PC-9 (cell line): Measurements from ENCODE around the gene LACRT. TPM values are rescaled to one million over a fixed set of nuclear protein-coding genes. Genes with fewer than 3 reads are reported as not detected.

ENCODE experiments used
- BruUV-seq: library from RNA; stranded (reverse); fragments of 400-500 nt; replicated peaks from 2 replicates; lab custom pipeline; 2021; lab: Mats Ljungman, UMichigan
- CTCF ChIA-PET: fragments of 300-600 bp; sonication (Branson Sonifier 250); formaldehyde crosslinking; loops from one replicate; lab custom pipeline; 2022; ENCODE audit warnings: antibody characterized with exemption; lab: Charles Lee
- POLR2A ChIA-PET: fragments of 300-600 bp; sonication (Branson Sonifier 250); formaldehyde crosslinking; loops from one replicate; lab custom pipeline; 2022; ENCODE audit warnings: antibody characterized with exemption; ENCODE audit not compliant: unreplicated experiment; lab: Charles Lee
- DNase-seq, 2 experiments: peaks; one replicate each; pipeline versions ENCODE4 v3.0.0 to v3.0.0-alpha.2; 2015 to 2022; ENCODE audit warnings: mixed read lengths in 1 of 2
- H2AFZ ChIP-seq: fragments of 200-600 bp; sonication (generic); 2 replicates; pipeline ENCODE4 v1.8.1; 2017; ENCODE audit warnings: antibody characterized with exemption
- H3F3A ChIP-seq: fragments of 200-600 bp; sonication (generic); 2 replicates; pipeline ENCODE4 v1.8.1; 2017; ENCODE audit warnings: antibody characterized with exemption, mild to moderate bottlenecking, low read depth; ENCODE audit not compliant: insufficient read depth
- H3K27ac ChIP-seq: fragments of 200-600 bp; sonication (generic); 2 replicates; pipeline ENCODE4 v1.6.1; 2016; ENCODE audit warnings: mixed run types
- H3K27me3 ChIP-seq: fragments of 200-600 bp; sonication (generic); 2 replicates; pipeline ENCODE4 v1.6.1; 2016; ENCODE audit warnings: low read depth, mixed run types; ENCODE audit not compliant: insufficient read depth
- H3K36me3 ChIP-seq: fragments of 200-600 bp; sonication (generic); 2 replicates; pipeline ENCODE4 v1.6.1; 2016; ENCODE audit warnings: low read depth, mixed run types
- H3K4me1 ChIP-seq: fragments of 200-600 bp; sonication (generic); replicated peaks from 2 replicates; pipeline ENCODE4 v1.6.1; 2016; ENCODE audit warnings: mixed run types; ENCODE audit not compliant: insufficient read depth
- H3K4me2 ChIP-seq: fragments of 200-600 bp; sonication (generic); 2 replicates; pipeline ENCODE4 v1.6.1; 2017; ENCODE audit warnings: mixed run types
- H3K4me3 ChIP-seq: fragments of 200-600 bp; sonication (generic); 2 replicates; pipeline ENCODE4 v1.6.1; 2016; ENCODE audit warnings: mixed run types
- H3K79me2 ChIP-seq: fragments of 200-600 bp; sonication (generic); 2 replicates; pipeline ENCODE4 v1.6.1; 2017; ENCODE audit warnings: low read depth, mixed run types
- H3K9me2 ChIP-seq: fragments of 200-600 bp; sonication (generic); 2 replicates; pipeline ENCODE4 v1.8.1; 2017; ENCODE audit warnings: mild to moderate bottlenecking; ENCODE audit not compliant: insufficient read depth
- H3K9me3 ChIP-seq: fragments of 200-600 bp; sonication (generic); 2 replicates; pipeline ENCODE4 v1.8.1; 2016; ENCODE audit warnings: low read depth; ENCODE audit not compliant: insufficient read depth
- H4K20me1 ChIP-seq: fragments of 200-600 bp; sonication (generic); 2 replicates; pipeline ENCODE4 v1.8.1; 2017; ENCODE audit not compliant: insufficient read depth
- CTCF ChIP-seq: fragments of 200-600 bp; sonication (generic); conservative IDR thresholded peaks from 2 replicates; pipeline ENCODE4 v1.6.1; 2017; ENCODE audit warnings: mixed run types, antibody characterized with exemption, mild to moderate bottlenecking, moderate library complexity
- EZH2 ChIP-seq: fragments of 200-600 bp; sonication (generic); IDR thresholded peaks from 2 replicates; pipeline ENCODE4 v1.8.0; 2017; ENCODE audit warnings: antibody characterized with exemption, low read depth
- intact Hi-C: fragments of 100-400 bp; cut with micrococcal nuclease; formaldehyde crosslinking; loops from one replicate; pipeline ENCODE4 v1.10.0; 2022; ENCODE audit not compliant: unreplicated experiment
- total RNA-seq: library from RNA; stranded (reverse); gene quantifications from 2 replicates; pipeline ENCODE4 v1.2.3, GENCODE V29; 2021

Gene LACRT
- total RNA-seq, 1 experiment from 2014 or later = not detected

GRCh38 chr12:54608769-54609168 is 25.9 kb downstream of the LACRT start:
- no peak overlapping the region for H2AFZ ChIP-seq
- H3F3A ChIP-seq = no peaks in the 10 kb centered on the region
- H3K36me3 ChIP-seq = no peaks in the 10 kb centered on the region
- ChIA-PET POLR2A (no interaction called here), CTCF (no interaction called here)
- no peaks in the 10 kb centered on the region for H3K9me3 ChIP-seq
- no peak for DNase-seq
- H3K79me2 ChIP-seq = no peaks in the 10 kb centered on the region
- H3K4me1 ChIP-seq = no peaks in the 10 kb centered on the region
- H3K27me3 ChIP-seq = peaks cover 32% of the 10 kb centered on the region
- no peaks in the 10 kb centered on the region for H3K9me2 ChIP-seq
- no peak overlapping the region for H3K4me3 ChIP-seq
- TF ChIP-seq CTCF (no peak), EZH2 (no peak)
- no peak overlapping the region for H3K4me2 ChIP-seq
- no peaks in the 10 kb centered on the region for H4K20me1 ChIP-seq
- BruUV-seq = no TSS peak
- intact Hi-C loops = loop anchor here (10.0 kb wide), 1 partner anchor 346 kb away; no protein-coding TSS in a partner anchor
- no peak overlapping the region for H3K27ac ChIP-seq

GRCh38 chr12:54608156-54608555 is 26.5 kb downstream of the LACRT start:
- TF ChIP-seq CTCF (no peak), EZH2 (no peak)
- no peaks in the 10 kb centered on the region for H3K9me2 ChIP-seq
- H3K27ac ChIP-seq = no peak overlapping the region
- no peaks in the 10 kb centered on the region for H3K9me3 ChIP-seq
- no peak overlapping the region for H3K4me2 ChIP-seq
- H2AFZ ChIP-seq = no peak overlapping the region
- intact Hi-C loops = loop anchor here (10.0 kb wide), 1 partner anchor 347 kb away; no protein-coding TSS in a partner anchor
- CTCF ChIA-PET = no interaction called here
- H4K20me1 ChIP-seq = no peaks in the 10 kb centered on the region
- H3K27me3 ChIP-seq = peaks cover 29% of the 10 kb centered on the region
- no peaks in the 10 kb centered on the region for H3K79me2 ChIP-seq
- H3K4me3 ChIP-seq = no peak overlapping the region
- BruUV-seq = no TSS peak
- POLR2A ChIA-PET = no interaction called here
- H3F3A ChIP-seq = no peaks in the 10 kb centered on the region
- DNase-seq = no peak
- H3K36me3 ChIP-seq = no peaks in the 10 kb centered on the region
- H3K4me1 ChIP-seq = no peaks in the 10 kb centered on the region

- BruUV-seq = no TSS peak
- intact Hi-C loops = loop anchor here (10.0 kb wide), 1 partner anchor 348 kb away; no protein-coding TSS in a partner anchor
- CTCF ChIA-PET = interaction anchor here (0.8 kb wide), 1 partner anchor 52 kb away, joined by 3 read pairs; no protein-coding TSS in a partner anchor
These were observed 28.1 kb downstream of the LACRT start for GRCh38 chr12:54606556-54606955.

More at GRCh38 chr12:54606556-54606955, 28.1 kb downstream of the LACRT start:
- H3K4me3 ChIP-seq = no peak overlapping the region
- no peak overlapping the region for H3K27ac ChIP-seq
- POLR2A ChIA-PET = no interaction called here
- H3K36me3 ChIP-seq = no peaks in the 10 kb centered on the region
- no peaks in the 10 kb centered on the region for H3K9me3 ChIP-seq
- H3K9me2 ChIP-seq = no peaks in the 10 kb centered on the region
- no peak for TF ChIP-seq CTCF
- no peak for TF ChIP-seq EZH2
- no peaks in the 10 kb centered on the region for H3K79me2 ChIP-seq
- no peaks in the 10 kb centered on the region for H3F3A ChIP-seq
- H3K27me3 ChIP-seq = peaks cover 18% of the 10 kb centered on the region
- no peaks in the 10 kb centered on the region for H4K20me1 ChIP-seq
- DNase-seq = no peak
- H3K4me1 ChIP-seq = no peaks in the 10 kb centered on the region
- H3K4me2 ChIP-seq = no peak overlapping the region
- no peak overlapping the region for H2AFZ ChIP-seq
